ENCODE data around the gene KCNJ16.

DNA sequence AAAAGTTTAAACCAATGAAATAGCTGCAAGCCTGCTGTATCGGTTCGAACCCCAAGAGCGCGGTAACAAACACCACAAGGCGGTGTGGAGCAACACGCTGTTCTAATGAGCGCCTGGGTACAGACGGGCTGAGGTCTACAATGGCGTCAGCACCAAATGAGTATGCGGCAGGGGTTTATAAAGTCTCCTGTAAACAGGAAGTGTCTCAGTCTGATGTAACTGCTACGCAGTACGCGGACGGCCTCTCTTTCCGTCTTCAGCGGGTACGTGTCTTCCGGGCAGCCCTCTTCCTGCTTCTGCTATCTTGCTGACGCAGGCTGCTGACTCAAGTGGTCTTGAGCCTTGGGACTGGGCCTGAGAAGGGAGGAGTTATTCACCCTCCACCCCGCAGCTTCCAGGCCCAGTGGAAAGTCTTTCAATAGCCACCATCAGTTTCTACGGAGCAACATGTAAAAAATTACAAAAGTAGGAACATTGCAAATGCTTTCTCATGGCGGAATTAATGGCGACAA, 53.8 kb downstream of the KCNJ16 start:
- TF ChIP-seq, protein P1, sequence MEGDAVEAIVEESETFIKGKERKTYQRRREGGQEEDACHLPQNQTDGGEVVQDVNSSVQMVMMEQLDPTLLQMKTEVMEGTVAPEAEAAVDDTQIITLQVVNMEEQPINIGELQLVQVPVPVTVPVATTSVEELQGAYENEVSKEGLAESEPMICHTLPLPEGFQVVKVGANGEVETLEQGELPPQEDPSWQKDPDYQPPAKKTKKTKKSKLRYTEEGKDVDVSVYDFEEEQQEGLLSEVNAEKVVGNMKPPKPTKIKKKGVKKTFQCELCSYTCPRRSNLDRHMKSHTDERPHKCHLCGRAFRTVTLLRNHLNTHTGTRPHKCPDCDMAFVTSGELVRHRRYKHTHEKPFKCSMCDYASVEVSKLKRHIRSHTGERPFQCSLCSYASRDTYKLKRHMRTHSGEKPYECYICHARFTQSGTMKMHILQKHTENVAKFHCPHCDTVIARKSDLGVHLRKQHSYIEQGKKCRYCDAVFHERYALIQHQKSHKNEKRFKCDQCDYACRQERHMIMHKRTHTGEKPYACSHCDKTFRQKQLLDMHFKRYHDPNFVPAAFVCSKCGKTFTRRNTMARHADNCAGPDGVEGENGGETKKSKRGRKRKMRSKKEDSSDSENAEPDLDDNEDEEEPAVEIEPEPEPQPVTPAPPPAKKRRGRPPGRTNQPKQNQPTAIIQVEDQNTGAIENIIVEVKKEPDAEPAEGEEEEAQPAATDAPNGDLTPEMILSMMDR (conservative IDR thresholded peaks at IDR 0.05; ENCODE audit: low read depth, low read length): no peak
- TF ChIP-seq EZH2 (IDR thresholded peaks at IDR 0.05; ENCODE audit: borderline replicate concordance, low read depth, low read length, poor library complexity, severe bottlenecking): no peak

Data from A673 (cell line).